GM12873 (cell line): ENCODE measurements around the gene CCNK.

ENCODE experiments used
- TF ChIP-seq, protein P1 (sequence below): IDR thresholded peaks from 2 replicates; pipeline ENCODE4 v1.5.1; 2012; ENCODE audit warnings: low read depth, mild to moderate bottlenecking, moderate library complexity, low read length, control low read depth; ENCODE audit not compliant: insufficient read depth; ENCODE audit errors: missing control alignments

CCNK gene

DNA sequence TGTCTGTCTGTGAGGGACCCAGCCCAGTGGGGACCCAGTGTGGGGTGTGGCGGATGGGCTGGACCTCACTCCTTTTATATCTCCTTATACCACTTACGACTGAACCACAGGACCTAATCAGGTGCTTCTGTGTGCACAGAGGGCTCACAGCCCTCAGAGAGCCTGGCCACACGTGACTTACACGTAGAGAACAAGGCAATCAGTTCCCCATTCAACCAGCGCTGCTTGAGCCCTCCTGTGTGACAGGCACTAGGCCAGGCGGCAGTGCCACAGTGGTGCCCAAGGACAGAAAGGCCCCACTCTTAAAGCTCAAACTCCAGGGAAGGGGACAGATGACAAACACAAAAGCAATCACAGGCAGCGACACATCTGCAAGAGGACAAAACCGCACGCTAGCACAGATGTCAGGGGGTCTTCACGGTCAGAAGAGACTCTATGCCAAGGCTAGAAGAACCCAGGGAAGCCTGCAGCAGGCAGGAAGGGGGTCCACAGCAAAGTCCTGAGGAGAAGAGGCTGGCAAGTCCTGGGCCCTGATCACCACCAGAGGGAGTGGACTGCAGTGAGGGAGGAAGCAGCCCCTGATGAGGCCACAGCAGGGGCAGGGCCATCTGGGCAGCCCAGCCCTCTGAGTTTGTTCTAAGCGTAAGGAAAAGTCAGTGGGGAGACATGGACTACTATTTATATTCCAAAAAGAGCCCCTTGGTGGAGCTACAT lies 39.9 kb upstream of the CCNK start:
- TF ChIP-seq, protein P1, sequence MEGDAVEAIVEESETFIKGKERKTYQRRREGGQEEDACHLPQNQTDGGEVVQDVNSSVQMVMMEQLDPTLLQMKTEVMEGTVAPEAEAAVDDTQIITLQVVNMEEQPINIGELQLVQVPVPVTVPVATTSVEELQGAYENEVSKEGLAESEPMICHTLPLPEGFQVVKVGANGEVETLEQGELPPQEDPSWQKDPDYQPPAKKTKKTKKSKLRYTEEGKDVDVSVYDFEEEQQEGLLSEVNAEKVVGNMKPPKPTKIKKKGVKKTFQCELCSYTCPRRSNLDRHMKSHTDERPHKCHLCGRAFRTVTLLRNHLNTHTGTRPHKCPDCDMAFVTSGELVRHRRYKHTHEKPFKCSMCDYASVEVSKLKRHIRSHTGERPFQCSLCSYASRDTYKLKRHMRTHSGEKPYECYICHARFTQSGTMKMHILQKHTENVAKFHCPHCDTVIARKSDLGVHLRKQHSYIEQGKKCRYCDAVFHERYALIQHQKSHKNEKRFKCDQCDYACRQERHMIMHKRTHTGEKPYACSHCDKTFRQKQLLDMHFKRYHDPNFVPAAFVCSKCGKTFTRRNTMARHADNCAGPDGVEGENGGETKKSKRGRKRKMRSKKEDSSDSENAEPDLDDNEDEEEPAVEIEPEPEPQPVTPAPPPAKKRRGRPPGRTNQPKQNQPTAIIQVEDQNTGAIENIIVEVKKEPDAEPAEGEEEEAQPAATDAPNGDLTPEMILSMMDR = no peak

DNA sequence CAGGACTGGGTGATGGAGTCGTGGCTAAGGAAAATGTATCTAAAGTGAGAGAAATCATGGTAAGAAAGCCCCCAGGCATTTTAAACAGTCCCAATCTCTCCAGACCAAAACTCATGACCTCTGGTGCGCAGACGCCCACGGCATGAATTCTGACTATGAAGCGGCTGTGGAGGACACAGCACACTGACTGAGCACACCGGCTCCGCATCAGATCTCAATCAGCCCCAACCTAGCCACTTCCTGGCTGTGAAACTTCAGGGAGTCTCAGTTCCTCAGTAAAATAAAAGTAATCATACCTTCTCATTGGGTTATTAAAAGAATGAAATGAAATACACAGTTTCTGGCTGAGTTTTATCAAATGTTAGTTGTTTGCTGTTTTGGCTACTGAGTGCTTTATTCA lies 39.3 kb upstream of the CCNK start:
- TF ChIP-seq, protein P1 = no peak

DNA sequence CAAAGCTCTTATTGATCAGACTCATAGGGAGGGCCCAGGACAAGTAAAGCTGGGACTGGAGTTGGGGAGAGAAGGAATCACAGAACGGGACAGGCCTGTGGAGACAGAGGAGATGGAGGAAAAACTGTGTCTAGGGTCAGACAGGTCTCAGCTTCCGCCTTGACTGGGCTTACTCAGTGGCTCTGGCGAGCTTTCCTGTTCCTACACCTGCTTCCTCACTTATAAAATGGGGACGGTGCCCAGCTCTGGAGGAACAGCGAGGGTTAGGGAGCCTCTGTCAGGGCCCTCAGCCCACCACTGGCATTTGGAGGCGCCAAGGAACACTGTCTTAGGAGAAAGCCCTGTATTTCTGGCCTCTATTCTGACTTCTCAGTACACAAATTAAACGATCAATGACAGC lies 35.3 kb upstream of the CCNK start:
- TF ChIP-seq, protein P1 = no peak

DNA sequence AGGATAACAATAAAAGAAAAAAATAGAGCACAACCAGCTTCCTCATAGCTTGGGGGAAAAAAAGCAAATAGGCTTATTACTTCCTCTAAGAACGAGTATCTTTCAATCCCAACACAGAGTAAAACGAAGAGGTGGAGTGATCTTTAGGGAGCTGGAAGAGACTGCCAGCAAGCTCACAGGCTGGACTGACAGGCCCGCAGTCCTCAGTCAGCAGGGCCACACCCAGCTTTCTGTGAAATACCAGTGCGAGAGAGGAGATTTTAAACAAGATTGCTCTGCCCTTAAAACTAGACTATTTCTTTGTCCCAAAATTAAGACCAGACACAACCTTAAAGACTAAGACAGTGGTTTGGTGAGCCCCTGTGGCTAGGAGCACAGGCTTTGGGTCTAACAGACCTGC lies 33.5 kb upstream of the CCNK start:
- TF ChIP-seq, protein P1 = no peak

DNA sequence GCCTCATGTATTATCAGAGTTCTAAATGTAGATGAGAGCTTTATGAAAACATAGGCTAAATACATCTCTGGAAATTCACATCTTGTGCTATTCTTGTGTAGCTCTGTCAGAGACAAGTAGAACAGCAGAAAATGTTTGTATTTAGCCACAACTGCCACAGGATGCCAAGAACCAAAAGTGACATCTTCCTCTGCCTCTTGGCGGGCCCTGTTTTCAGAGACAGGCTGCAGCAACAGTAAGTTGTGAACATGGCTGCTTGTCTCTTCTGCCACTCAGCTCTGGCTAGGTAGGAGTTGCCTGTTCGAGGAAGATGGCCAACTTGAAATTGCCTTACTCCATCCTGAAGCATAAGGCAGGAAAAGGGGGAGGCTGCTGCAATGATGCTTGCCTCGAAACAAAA lies 30.9 kb upstream of the CCNK start:
- TF ChIP-seq, protein P1 = no peak

DNA sequence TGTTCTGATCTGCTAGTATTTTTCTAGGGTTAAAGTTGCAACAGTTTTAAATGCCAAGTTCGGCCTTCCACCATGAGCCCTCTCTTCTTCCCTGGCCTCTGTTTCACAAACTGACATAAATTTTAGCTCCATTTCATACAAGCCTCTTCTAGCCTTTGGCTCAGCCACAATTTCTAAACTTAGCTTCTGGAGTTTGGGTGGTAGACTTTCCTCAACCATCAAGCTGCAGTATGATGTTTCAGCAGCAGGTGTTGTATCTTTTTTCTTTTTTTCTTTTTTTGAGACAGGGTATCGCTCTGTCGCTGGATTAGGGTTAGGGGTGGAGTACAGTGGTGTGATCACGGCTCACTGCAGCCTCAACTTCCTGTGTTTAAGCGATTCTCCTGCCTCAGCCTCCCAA lies 30.0 kb upstream of the CCNK start:
- TF ChIP-seq, protein P1 = no peak

DNA sequence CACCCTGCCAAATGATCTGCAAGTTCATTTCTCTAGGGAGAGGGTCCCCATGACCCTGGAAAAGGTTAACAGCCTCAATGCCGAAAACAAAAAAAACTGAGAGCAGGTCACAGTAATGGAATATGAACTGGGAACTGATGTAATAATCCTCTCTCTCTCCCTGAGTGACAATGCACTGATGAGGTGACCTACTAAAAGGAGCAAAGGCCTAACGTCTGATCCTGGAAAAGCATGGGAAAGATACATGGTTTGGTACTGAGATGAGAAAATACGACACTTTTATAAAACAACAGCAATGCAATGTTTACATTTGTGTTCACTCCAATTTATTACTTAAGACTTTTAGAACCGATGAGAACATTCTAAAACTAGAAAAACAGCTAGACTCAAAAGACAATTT lies 28.2 kb upstream of the CCNK start:
- TF ChIP-seq, protein P1 = no peak

DNA sequence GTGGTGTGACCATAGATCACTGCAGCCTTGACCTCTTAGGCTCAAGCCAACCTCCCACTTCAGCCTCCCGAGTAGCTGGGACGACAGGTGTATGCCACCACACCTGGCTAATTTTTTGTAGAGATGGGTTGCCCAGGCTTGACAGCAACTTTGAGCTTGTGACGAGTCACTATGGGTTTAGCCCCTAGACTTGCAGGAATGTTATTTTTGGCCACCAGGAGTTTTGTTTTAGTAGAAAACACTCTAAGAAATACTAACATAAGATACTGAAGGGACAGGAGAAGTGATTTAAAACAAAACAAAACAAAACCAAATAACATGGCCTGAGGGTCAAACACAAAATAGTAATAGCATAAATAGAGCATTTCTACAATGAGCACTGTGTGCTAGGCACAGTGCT lies 27.0 kb upstream of the CCNK start:
- TF ChIP-seq, protein P1 = no peak
